Ishikawa (cell line): ENCODE measurements around the gene HDDC2.

Experiments
- EGR1 ChIP-seq: IDR thresholded peaks from 2 replicates; pipeline ENCODE4 v1.6.1; 2012
- EP300 ChIP-seq: IDR thresholded peaks from 2 replicates; pipeline ENCODE4 v1.6.1; 2012; ENCODE audit warnings: borderline replicate concordance
- MAX ChIP-seq: IDR thresholded peaks from 2 replicates; pipeline ENCODE4 v1.6.1; 2012
- NFIC ChIP-seq: IDR thresholded peaks from 2 replicates; pipeline ENCODE4 v1.6.1; 2012
- TCF12 ChIP-seq: IDR thresholded peaks from 2 replicates; pipeline ENCODE4 v1.6.1; 2012; ENCODE audit warnings: low read depth
- YY1 ChIP-seq: IDR thresholded peaks from 2 replicates; pipeline ENCODE4 v1.6.1; 2012; ENCODE audit warnings: low read depth

GRCh38 chr6:125304970-125305660 lies 3.3 kb upstream of the HDDC2 start:
- TF ChIP-seq EGR1 (no peak), EP300 (no peak), MAX (no peak), TCF12 (no peak), YY1 (no peak), NFIC (no peak)
